NCI-H1930 (cell line): ENCODE measurements around the gene IFIH1.

Experiments
- DNase-seq, 2 experiments: peaks; one replicate each; lab custom pipeline; 2025; lab: John Stamatoyannopoulos, UW

Gene IFIH1

GRCh38 chr2:162318328-162319180 is at the start of gene IFIH1:
Gene IFIH1 (minus strand): TSS chr2:162318684. CDS start chr2:162318307, 377 bp downstream.
- peak; percentile 60 to 76 for DNase-seq

- DNase-seq = no peak
Measured at GRCh38 chr2:162365392-162365791, 46.9 kb upstream of the IFIH1 start.

DNA sequence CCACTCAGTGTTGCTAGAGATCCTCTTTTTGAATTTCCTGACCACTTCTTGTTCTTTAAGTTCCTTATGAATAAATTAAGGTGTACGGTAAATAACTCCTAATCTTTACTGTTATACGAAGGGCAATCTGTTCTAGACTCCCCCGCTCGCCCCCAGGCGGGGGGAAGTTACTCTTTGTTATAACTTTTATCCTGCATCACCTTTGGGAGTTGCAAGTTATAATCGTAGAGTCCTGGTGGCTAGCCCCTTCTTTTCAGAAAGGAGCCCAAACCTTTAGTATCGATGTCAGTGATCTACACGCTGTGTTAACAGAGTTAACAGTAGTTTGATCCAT is 26.1 kb upstream of the IFIH1 start:
- DNase-seq = no peak

DNA sequence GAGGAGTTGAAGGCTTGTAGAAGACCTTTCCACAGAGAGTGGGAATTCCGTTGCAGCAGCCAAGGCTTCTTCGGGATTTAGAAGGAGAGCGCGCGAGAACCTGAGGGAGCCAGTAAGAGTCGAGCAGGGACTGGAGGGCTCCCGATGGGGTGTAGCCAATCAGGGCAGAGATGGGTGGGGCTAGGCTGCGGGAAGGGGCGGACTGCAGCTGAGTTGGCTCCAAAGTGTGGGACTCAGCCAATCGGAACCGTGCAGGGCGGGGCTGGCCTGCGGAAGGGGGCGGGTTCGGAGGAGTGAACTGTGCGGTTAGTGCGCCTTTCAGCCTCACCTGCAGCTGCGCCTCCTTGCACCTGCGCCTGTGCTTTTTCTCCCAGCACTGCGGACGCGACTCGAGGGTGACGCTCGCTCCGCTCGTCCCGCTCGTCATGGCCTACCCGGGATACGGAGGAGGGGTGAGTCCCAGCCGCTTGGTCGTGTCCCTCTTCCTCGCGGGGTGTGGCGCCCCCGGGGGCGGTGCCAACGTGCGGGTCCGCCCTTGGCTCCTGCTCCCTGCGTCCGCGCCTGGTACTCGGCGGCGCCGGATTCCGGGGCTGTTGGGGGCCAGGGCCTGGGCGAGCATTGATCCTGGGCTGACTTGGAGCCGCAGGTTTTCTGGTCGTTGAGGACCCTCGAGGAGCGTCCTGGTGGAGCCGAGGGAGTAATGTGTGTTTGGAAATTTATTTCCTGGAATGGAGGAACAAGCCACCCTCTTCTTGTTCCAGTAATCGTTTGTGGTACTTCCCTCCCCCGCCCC is 25.5 kb upstream of the IFIH1 start, which contains the start of gene GCA:
TSS of gene GCA (plus strand) at position 309 of the 793 bp plus-strand sequence. CDS start at position 426, 117 bp downstream.
- DNase-seq = peak; percentile 87 to 90

DNA sequence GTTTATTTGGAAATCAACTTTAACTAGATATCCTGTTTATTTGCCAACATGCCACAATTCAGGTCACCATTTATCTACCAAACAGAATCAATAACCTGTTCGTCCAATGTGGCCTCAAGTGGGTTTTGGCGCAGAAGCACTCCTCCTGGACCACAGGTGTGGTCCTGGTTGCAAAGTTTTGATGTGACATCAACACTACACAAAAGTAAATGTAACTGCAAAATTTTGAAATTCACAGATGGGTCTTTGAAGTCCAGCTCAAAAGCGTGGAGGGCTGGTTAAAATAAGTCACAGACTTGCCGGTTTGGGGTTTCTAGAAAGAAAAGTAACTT is 25.0 kb upstream of the IFIH1 start:
- no peak for DNase-seq

DNA sequence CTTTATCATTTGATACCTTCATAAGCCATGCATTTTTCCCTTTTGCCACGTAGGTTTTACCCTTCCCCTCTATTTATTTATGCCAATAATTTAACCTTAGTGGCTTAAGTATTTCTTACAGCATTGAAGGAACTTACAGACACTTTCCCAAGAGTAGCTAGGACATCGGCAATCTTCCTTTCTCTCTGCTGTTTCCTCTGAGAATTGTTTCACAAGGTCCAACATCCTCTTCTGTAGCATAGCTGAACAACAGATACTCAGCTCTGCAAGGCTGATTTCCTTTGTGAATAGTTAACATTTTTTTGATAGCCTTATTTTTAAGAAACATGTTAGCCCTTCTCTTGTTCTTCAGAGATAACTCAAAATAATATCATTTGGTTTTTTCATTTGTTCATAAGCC is 24.4 kb upstream of the IFIH1 start:
- DNase-seq = no peak

GRCh38 chr2:162342321-162342720 is 23.8 kb upstream of the IFIH1 start:
- no peak for DNase-seq

- DNase-seq = no peak
Measured at GRCh38 chr2:162340822-162341221, 22.3 kb upstream of the IFIH1 start.

DNA sequence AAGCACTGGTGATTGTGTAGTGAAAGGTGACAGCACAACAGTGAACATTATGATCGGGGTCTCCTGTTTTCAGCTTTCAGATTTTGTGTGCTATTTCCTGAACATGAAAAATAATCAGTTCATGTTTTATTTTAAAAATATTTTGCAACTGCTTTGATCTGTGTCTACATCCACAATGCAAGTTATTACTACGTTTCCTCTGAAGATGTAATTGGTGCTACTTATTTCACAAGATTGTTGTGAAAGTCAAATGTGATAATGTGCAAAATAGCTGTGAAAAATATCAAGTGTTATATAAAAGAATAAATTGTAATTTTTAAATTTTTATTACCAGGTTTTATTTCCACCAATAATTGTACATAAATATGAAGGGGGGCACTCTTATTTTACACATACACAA is 19.4 kb upstream of the IFIH1 start:
- no peak for DNase-seq

DNA sequence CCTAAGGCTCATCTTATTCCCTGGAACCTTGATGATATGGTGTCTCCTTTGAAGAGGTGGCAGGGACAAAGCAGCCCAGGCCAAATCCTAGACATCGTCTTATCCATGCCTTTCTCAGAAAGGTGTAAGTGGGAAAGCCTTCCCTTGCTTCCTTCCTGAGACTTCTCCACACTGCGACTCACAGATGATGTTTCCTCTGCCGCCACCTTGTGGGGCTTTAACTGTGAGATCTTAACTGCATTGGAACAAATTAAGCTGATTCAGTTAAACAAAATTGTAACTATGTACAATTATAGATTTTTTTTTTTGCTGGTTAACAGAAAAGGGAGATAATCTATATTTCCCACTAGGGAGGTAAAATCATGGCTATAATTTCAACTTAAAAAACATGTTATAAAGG is 15.5 kb upstream of the IFIH1 start:
- peak in 1 of 2 experiments; percentile 16 for DNase-seq

GRCh38 chr2:162330881-162331280 is 12.4 kb upstream of the IFIH1 start:
- no peak for DNase-seq

DNA sequence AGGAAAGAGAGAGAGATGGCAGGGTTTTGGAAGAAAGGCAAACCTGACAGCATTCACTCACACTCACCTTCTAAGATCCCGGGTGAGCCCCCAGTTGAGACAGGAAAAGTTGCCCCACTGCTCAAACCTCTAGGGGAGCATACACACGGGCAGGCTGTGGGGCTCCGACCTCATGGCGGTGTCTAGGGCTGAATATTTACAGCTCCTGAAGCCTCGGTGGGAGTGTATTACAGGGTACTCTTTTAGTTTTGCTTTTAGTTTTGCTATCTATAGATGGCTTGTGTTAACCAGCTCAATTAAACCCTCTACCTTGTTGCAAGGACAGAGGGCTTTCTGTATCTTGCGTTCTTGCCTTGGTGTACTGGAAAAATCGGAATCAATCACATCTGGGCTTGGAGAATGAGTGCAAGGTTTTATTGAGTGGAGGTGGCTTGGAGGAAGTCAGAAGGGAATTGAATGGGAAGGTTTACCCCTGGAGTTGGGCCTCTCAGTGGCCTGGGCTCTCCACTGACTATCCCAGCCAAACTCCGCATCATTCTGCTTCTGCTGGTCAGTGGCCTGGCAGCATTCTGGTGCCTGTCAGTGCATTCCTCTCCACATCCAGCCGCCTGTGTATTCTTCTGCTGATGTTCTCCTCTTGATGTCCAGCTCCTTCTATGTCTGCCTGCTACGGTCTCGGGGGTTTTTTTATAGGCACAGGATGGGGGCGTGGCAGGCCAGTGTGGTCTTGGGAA is 10.1 kb upstream of the IFIH1 start:
- no peak for DNase-seq

GRCh38 chr2:162327806-162328205 is 9.3 kb upstream of the IFIH1 start:
- no peak for DNase-seq

DNA sequence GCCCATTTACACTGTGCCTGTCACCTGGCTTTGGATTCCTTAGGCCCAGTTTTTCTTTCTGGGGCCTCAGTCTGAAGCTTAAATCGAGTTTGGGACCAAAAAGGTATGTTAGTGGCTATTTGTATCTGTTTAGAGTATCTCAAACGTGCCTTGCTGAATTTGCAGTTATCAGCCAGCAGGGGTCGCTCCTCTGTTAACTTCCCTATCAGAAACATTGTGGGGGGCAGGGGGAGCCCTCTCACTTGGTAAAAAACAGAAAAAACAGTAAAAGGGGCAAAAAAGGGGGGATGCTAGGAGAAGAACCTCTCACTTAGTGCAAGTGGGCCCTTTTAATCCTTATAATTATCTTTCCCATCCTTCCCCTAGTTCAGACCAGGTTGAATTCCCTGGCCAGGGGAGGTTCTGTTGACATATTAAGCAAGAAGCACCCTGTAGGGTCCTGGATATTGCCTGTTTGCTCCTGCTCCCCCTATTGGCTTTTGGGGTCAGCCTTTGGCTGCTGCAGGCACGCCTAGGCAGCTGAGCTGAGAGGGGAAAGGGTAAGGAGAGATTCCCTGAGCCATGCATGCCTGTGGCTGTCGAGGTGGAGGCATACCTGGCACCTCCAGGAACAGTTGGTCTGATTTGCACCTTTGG is 8.8 kb upstream of the IFIH1 start:
- DNase-seq = no peak

GRCh38 chr2:162324953-162325352 is 6.5 kb upstream of the IFIH1 start:
- no peak for DNase-seq

- DNase-seq = no peak
Measured at GRCh38 chr2:162320864-162321517, 2.5 kb upstream of the IFIH1 start.

DNA sequence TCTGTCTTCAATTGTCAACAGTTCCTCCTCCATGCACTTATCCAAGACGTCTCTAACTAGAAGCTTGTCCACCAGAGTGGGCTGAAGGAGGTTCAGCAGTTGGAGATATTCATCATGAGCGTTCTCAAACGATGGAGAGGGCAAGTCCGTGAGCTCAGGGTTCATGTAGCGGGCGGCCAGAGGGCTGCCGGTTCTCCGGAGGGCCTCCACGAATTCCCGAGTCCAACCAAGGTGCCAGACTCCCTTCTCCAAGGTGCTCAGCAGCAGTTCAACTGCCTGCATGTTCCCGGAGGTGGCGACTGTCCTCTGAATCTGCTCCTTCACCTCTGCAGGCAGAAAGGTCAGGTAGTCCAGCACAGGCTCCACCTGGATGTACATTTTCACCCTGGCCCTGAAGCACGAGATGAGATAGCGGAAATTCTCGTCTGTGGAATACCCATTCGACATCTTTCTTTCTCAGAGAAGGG is 590 bp downstream of the IFIH1 start:
- DNase-seq = no peak

GRCh38 chr2:162317058-162317742 is 1.3 kb downstream of the IFIH1 start:
- DNase-seq = no peak

DNA sequence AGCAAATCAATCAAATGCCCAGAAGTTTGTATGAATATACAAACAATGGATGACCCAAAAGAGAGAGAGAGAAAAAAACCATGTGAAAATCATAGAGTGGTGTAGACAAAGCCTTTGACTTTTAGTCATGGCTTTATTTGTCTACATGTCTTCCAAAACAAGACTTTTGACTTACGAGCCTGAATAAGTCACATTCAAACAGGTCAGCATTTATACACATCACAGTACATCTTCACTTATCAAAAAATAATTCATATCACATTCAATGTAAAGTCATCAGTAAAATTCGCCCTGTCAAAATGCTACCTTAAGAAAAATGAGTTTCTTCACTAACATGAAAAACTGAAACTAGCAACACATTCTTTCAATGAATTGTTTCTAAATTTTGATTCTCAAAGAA is 1.9 kb downstream of the IFIH1 start:
- no peak for DNase-seq

DNA sequence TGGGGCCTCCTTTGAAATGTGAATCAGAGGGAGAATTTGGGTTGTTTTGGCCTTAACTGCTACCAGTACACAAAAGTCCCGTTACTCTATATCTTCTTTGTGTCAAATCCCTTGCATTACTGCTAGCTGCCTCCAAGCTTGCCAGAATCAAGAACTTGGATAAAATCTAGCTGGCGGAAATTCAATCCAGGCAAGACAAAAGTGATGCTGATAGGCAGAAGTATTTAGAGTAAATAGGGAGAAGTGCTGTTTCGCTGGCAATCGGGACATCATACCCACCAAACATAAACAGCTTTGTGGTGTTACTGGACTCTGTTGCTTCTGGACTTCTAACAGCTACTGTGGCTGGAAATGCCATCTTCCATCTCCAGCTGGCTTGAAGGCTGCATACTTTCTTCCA is 2.5 kb downstream of the IFIH1 start:
- DNase-seq = no peak

DNA sequence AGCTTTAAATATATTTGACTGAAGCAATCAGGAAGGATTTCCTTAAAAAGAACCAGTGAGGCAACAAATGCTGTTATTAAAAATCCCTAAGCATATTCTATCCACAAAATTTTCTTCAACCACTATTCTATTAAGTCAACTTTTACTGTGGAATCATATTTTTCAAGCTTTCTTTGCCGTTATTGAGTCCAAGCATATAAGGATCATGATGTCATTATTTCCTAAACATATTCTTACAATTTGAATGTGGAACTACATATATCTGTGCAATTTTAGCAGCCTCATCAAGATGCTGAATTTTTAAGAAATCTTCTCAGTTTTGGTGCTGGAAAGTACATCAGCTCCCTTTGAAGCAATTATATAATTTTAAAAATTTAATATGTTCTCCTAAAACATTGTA is 5.6 kb downstream of the IFIH1 start:
- DNase-seq = no peak
